ENCODE results near the gene SLC35B3. TPM values are rescaled to one million over a fixed set of nuclear protein-coding genes. Genes with fewer than 3 reads are reported as not detected.

The SLC35B3 gene
- total RNA-seq = 10 to 100 TPM in 5 of 6 donors, 1 to 10 TPM in 1; 6.7 to 17.8 (median 14.3) TPM

- peak; percentile 96 to 100 for DNase-seq
- WGBS, 2 donors = 0 to 1% methylated on average over 23 to 49 of the region's 62 CpGs
- no peaks in the 10 kb centered on the region for H3K27me3 ChIP-seq
- ATAC-seq (ENCODE audit: low FRiP score in 2 of 2) = peak; percentile 98 to 100
- peaks cover 20 to 33% (median 23%) of the 10 kb centered on the region in 4 donors for H3K4me1 ChIP-seq
- H3K36me3 ChIP-seq = no peaks in the 10 kb centered on the region
- H3K4me3 ChIP-seq = peak within 1 kb of the TSS; percentile 55 to 90 (median 74)
- H3K27ac ChIP-seq = peak within 1 kb of the TSS; percentile 82 to 92 (median 88)
- peak; percentile 38 to 96 (median 84) for TF ChIP-seq POLR2A (IDR thresholded peaks at IDR 0.05)
- TF ChIP-seq POLR2AphosphoS5 (IDR thresholded peaks at IDR 0.05) = peak; percentile 94 to 96
- TF ChIP-seq EP300 (IDR thresholded peaks at IDR 0.05) = peak in 1 of 4 donors; percentile 52
- TF ChIP-seq, protein P1, sequence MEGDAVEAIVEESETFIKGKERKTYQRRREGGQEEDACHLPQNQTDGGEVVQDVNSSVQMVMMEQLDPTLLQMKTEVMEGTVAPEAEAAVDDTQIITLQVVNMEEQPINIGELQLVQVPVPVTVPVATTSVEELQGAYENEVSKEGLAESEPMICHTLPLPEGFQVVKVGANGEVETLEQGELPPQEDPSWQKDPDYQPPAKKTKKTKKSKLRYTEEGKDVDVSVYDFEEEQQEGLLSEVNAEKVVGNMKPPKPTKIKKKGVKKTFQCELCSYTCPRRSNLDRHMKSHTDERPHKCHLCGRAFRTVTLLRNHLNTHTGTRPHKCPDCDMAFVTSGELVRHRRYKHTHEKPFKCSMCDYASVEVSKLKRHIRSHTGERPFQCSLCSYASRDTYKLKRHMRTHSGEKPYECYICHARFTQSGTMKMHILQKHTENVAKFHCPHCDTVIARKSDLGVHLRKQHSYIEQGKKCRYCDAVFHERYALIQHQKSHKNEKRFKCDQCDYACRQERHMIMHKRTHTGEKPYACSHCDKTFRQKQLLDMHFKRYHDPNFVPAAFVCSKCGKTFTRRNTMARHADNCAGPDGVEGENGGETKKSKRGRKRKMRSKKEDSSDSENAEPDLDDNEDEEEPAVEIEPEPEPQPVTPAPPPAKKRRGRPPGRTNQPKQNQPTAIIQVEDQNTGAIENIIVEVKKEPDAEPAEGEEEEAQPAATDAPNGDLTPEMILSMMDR (IDR thresholded peaks at IDR 0.05) = no peak
- H3K9me3 ChIP-seq = no peaks in the 10 kb centered on the region
Observed at GRCh38 chr6:8435093-8435844, at the start of gene SLC35B3. TSS of gene SLC35B3 (minus strand) at chr6:8435545.

DNA sequence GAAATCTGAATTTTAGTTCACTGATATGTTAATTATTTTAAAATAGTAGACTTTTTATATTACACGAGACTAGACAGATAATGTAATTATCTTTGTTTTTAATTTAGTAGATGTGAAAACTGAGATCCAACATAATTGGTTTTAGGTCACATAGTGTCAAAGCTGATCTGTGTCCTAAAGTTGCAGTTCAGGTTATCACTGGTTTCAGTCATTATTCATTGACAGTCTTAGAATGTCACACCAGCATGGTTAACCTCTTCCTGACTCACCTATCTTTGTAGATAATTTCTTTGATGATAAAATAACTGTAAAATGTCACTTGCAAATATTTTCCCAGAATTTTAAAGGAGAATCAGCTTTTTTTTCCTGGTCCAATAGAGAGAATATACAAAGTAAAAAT, 48.3 kb upstream of the SLC35B3 start:
- no peaks in the 10 kb centered on the region for H3K27me3 ChIP-seq
- DNase-seq (no peak), ATAC-seq (ENCODE audit: low FRiP score in 2 of 2) (no peak)
- H3K4me3 ChIP-seq = no peak overlapping the region
- H3K36me3 ChIP-seq = no peaks in the 10 kb centered on the region
- H3K9me3 ChIP-seq = no peaks in the 10 kb centered on the region
- WGBS, 2 donors = 72 to 78% methylated on average over 1 of the region's 1 CpG
- TF ChIP-seq, protein P1 (IDR thresholded peaks at IDR 0.05) = no peak
- TF ChIP-seq POLR2A (IDR thresholded peaks at IDR 0.05) (no peak), EP300 (IDR thresholded peaks at IDR 0.05) (no peak), POLR2AphosphoS5 (IDR thresholded peaks at IDR 0.05) (no peak)
- no peaks in the 10 kb centered on the region for H3K4me1 ChIP-seq
- H3K27ac ChIP-seq = no peak overlapping the region

DNA sequence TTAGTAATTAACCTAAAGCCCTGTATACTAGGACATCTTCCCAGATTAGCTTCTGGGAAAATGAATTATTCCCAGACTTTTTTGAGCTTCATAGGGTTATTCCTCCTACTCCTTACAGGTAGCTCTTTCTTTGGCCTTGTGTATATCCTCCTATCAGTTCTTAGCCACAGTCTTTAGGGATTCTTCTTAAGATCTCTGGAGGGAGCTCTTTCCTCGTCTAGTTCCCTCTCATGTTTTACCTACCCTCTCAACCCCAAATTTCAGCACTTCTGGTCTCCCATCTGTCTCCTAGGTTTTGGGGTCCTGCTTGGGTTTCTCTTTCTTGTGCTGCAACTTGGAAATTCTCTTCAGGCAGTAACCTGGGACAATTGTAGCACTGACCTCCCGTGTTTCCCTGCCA, 46.4 kb upstream of the SLC35B3 start:
- ATAC-seq (ENCODE audit: low FRiP score in 2 of 2) (no peak), DNase-seq (no peak)
- Histone ChIP-seq H3K4me3 (no peak overlapping the region), H3K36me3 (no peaks in the 10 kb centered on the region), H3K27me3 (no peaks in the 10 kb centered on the region), H3K4me1 (no peaks in the 10 kb centered on the region), H3K9me3 (no peaks in the 10 kb centered on the region), H3K27ac (no peak overlapping the region)
- WGBS, 2 donors = 39 to 52% methylated on average over 2 of the region's 2 CpGs
- TF ChIP-seq POLR2AphosphoS5 (IDR thresholded peaks at IDR 0.05) = no peak
- no peak for TF ChIP-seq EP300 (IDR thresholded peaks at IDR 0.05)
- TF ChIP-seq POLR2A (IDR thresholded peaks at IDR 0.05) = no peak
- TF ChIP-seq, protein P1 (IDR thresholded peaks at IDR 0.05) = no peak

GRCh38 chr6:8478418-8478817, 43.1 kb upstream of the SLC35B3 start:
- 78 to 80% methylated on average over 1 of the region's 1 CpG for WGBS, 2 donors
- Histone ChIP-seq H3K36me3 (no peaks in the 10 kb centered on the region), H3K4me1 (no peaks in the 10 kb centered on the region), H3K9me3 (no peaks in the 10 kb centered on the region), H3K27ac (no peak overlapping the region), H3K27me3 (no peaks in the 10 kb centered on the region), H3K4me3 (no peak overlapping the region)
- ATAC-seq (ENCODE audit: low FRiP score in 2 of 2) (no peak), DNase-seq (no peak)
- no peak for TF ChIP-seq POLR2AphosphoS5 (IDR thresholded peaks at IDR 0.05)
- no peak for TF ChIP-seq POLR2A (IDR thresholded peaks at IDR 0.05)
- TF ChIP-seq, protein P1 (IDR thresholded peaks at IDR 0.05) = no peak
- TF ChIP-seq EP300 (IDR thresholded peaks at IDR 0.05) = no peak

- Histone ChIP-seq H3K27ac (no peak overlapping the region), H3K4me3 (no peak overlapping the region), H3K36me3 (no peaks in the 10 kb centered on the region), H3K4me1 (no peaks in the 10 kb centered on the region), H3K9me3 (no peaks in the 10 kb centered on the region), H3K27me3 (no peaks in the 10 kb centered on the region)
- no peak for ATAC-seq (ENCODE audit: low FRiP score in 2 of 2)
- TF ChIP-seq, protein P1 (IDR thresholded peaks at IDR 0.05) = no peak
- WGBS, 2 donors = 60 to 75% methylated on average over 1 of the region's 1 CpG
- DNase-seq = no peak
Observed at GRCh38 chr6:8476656-8477055, 41.3 kb upstream of the SLC35B3 start.
